GM23248 (cell line): ENCODE data around the gene ADAMTSL2. TPM values are rescaled to one million over a fixed set of nuclear protein-coding genes. Genes with fewer than 3 reads are reported as not detected.

Experiments
- DNase-seq: peaks from one replicate; pipeline ENCODE4 v3.0.0-alpha.2; 2015
- H2AFZ ChIP-seq: fragments of 200-600 bp; sonication (generic); 2 replicates; pipeline ENCODE4 v1.6.1; 2016; ENCODE audit warnings: antibody characterized with exemption
- H3F3A ChIP-seq: fragments of 200-600 bp; sonication (generic); 2 replicates; pipeline ENCODE4 v1.6.1; 2016; ENCODE audit warnings: mild to moderate bottlenecking, antibody characterized with exemption, mixed run types; ENCODE audit not compliant: insufficient read depth
- H3K27ac ChIP-seq: fragments of 200-600 bp; sonication (generic); 2 replicates; pipeline ENCODE4 v1.5.1; 2016; ENCODE audit warnings: mild to moderate bottlenecking
- H3K27me3 ChIP-seq: fragments of 200-600 bp; sonication (generic); replicated peaks from 2 replicates; pipeline ENCODE4 v1.6.1; 2016; ENCODE audit warnings: mild to moderate bottlenecking; ENCODE audit not compliant: insufficient read depth
- H3K36me3 ChIP-seq: fragments of 200-600 bp; sonication (generic); 2 replicates; pipeline ENCODE4 v1.6.1; 2016; ENCODE audit warnings: low read depth, mild to moderate bottlenecking
- H3K4me1 ChIP-seq: fragments of 200-600 bp; sonication (generic); 2 replicates; pipeline ENCODE4 v1.6.1; 2016; ENCODE audit warnings: mild to moderate bottlenecking; ENCODE audit not compliant: insufficient read depth
- H3K4me2 ChIP-seq: fragments of 200-600 bp; sonication (generic); one replicate; pipeline ENCODE4 v1.6.1; 2016; ENCODE audit warnings: mild to moderate bottlenecking; ENCODE audit not compliant: unreplicated experiment
- H3K4me3 ChIP-seq: fragments of 200-600 bp; sonication (generic); 2 replicates; pipeline ENCODE4 v1.5.1; 2016; ENCODE audit warnings: mild to moderate bottlenecking
- H3K79me2 ChIP-seq: fragments of 200-600 bp; sonication (generic); 2 replicates; pipeline ENCODE4 v1.6.1; 2016; ENCODE audit warnings: mild to moderate bottlenecking; ENCODE audit not compliant: insufficient read depth
- H3K9ac ChIP-seq: fragments of 200-600 bp; sonication (generic); 2 replicates; pipeline ENCODE4 v1.6.1; 2016; ENCODE audit warnings: mild to moderate bottlenecking
- H3K9me2 ChIP-seq: fragments of 200-600 bp; sonication (generic); 2 replicates; pipeline ENCODE4 v1.6.1; 2016; ENCODE audit warnings: mixed run types, mild to moderate bottlenecking, moderate library complexity; ENCODE audit not compliant: insufficient read depth
- H3K9me3 ChIP-seq: fragments of 200-600 bp; sonication (generic); one replicate; pipeline ENCODE4 v1.6.1; 2017; ENCODE audit warnings: low read depth
- H4K20me1 ChIP-seq: fragments of 200-600 bp; sonication (generic); 2 replicates; pipeline ENCODE4 v1.6.0; 2016; ENCODE audit not compliant: insufficient read depth
- EZH2 ChIP-seq: fragments of 200-600 bp; sonication (generic); IDR thresholded peaks from 2 replicates; pipeline ENCODE4 v1.6.1; 2018; ENCODE audit warnings: antibody characterized with exemption, mild to moderate bottlenecking; ENCODE audit not compliant: insufficient read depth, poor library complexity, severe bottlenecking
- EZH2phosphoT487 ChIP-seq: fragments of 200-600 bp; sonication (generic); IDR thresholded peaks from 2 replicates; pipeline ENCODE4 v1.6.1; 2018; ENCODE audit warnings: antibody characterized with exemption, moderate library complexity, mild to moderate bottlenecking, low read depth; ENCODE audit not compliant: insufficient read depth
- WGBS, 2 experiments: methylation state at CpG; one replicate each; pipeline ENCODE4 v1.1.6; 2015 to 2017; ENCODE audit warnings: low lambda C conversion rate in 2 of 2, low coverage in 1 of 2; ENCODE audit errors: missing lambda C conversion rate in 2 of 2; 5-methylcytosine and 5-hydroxymethylcytosine counted together
- in situ Hi-C: fragments of 300-500 bp; cut with MboI; formaldehyde crosslinking; loops from 2 replicates; pipeline ENCODE4 v1.15.0; 2020
- polyA plus RNA-seq: library from polyadenylated mRNA; unstranded; fragments of >200 nt; fragmentation: Nextera tagmentation; extraction: Ambion mirVana; gene quantifications from 2 replicates; pipeline ENCODE4 v1.2.1, GENCODE V29; 2016
- total RNA-seq: library from RNA; depleted of rRNA; stranded (reverse); fragments of >200 nt; shearing (Covaris generic); gene quantifications from 2 replicates; pipeline ENCODE4 v1.2.3, GENCODE V29; 2014

ADAMTSL2 gene
- total and polyA plus RNA-seq, 2 experiments from 2014 or later, result 0.11 TPM; not detected in 1

DNA sequence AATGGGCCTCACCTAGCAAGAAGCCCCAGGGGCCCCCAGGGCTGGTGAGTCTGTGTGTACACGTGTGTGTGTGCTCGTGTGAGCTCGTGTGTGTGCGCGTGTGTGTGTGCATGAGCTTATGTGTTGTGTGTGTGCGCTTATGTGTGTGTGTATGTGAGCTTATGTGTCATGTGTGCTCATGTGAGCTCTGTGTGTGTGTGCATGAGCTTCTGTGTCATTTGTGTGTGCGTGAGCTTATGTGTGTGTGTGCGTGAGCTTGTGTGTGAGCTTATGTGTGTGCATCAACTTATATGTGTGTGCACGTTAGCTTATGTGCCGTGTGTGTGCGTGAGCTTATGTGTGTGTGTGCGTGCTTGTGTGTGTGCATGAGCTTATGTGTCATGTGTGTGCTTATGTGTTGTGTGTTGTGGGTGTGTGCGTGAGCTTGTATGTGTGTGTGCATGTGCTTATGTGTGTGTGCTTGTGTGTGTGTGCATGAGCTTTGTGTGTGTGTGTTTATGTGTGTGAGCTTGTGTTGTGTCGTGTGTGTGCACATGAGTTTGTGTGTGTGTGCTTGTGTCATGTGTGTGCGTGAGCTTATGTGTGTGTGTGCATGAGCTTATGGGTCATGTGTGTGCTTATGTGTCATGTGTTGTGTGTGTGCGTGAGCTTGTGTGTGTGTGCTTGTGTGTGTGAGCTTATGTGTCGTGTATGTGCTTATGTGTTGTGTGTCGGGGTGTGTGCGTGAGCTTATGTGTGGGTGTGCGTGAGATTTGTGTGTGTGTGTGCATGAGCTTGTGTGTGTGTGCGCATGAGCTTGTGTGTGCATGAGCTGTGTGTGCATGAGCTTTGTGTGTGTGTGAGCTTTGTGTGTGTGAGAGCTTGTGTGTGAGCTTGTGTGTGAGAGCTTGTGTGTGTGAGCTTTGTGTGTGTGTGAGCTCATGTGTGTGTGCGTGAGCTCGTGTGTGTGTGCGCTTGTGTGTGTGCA is 38.9 kb upstream of the ADAMTSL2 start:
- H3K4me2 ChIP-seq, result no peak overlapping the region
- H3K79me2 ChIP-seq, result no peaks in the 10 kb centered on the region
- WGBS, 2 experiments, result 77 to 82% methylated on average over 19 to 24 of the region's 24 CpGs
- in situ Hi-C loops, result loop anchor here (25.0 kb wide), 1 partner anchor 458 kb away; the partner anchor contains the start of gene GTF3C5
- no peak for DNase-seq
- H3K9me3 ChIP-seq, result no peaks in the 10 kb centered on the region
- no peaks in the 10 kb centered on the region for H3K36me3 ChIP-seq
- H4K20me1 ChIP-seq, result no peaks in the 10 kb centered on the region
- no peak for TF ChIP-seq EZH2
- TF ChIP-seq EZH2phosphoT487, result no peak
- H3K4me3 ChIP-seq, result no peak overlapping the region
- H3K27me3 ChIP-seq, result peaks cover 8% of the 10 kb centered on the region
- no peak overlapping the region for H3K9ac ChIP-seq
- H3K9me2 ChIP-seq, result no peaks in the 10 kb centered on the region
- H2AFZ ChIP-seq, result no peak overlapping the region
- no peaks in the 10 kb centered on the region for H3F3A ChIP-seq
- no peaks in the 10 kb centered on the region for H3K4me1 ChIP-seq
- H3K27ac ChIP-seq, result no peak overlapping the region

DNA sequence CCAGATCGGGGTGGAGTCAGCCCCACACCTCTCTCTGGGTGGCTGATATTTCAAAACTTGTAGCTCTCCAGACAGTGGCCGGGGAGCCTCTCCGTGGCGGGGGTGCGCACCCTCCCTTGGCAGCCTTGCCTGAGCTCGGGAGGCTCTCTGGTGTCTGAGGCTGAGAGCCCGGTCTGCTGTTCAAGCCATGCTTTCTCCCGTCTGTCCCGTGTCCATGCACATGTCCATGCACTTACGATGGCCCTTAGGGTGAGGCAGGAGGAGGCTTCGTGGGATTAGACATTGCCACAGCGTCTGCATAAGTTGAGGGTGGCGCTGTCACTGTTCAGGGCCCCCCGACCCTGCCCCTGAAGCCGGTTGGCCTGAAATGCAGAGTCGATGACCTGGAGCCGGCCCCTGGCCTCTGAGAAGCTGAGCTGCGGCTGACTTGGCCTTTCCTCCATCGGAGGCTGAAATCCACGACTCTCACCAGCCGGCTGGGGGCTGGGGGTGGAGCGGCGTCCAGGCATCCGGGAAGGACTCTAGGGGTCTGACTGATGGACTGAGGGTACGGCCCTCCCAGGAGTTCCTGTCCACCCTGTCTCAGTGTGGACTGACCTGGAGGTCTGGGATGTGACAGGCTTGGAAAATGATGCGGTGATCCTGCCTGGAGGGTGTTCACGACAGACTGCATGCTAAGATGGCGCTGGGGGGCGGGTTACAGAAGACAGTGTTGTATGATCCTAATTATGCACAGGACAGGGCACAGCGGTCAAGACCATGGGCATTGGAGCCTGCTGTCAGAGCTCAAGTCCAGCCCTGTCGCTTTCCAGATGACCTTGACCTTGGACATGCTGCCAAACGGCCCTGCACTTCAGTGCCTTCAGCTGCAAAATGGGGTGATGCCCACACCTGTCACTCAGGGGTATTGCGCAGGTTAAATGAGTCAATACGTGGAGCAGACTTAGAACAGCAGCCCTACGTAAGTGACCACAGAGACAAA is 37.4 kb upstream of the ADAMTSL2 start:
- Histone ChIP-seq H3K4me3 (no peak overlapping the region), H3K79me2 (no peaks in the 10 kb centered on the region), H3K4me2 (no peak overlapping the region), H4K20me1 (no peaks in the 10 kb centered on the region), H3K36me3 (no peaks in the 10 kb centered on the region), H3K27me3 (peaks cover 6% of the 10 kb centered on the region), H3K9me2 (no peaks in the 10 kb centered on the region), H3K4me1 (no peaks in the 10 kb centered on the region), H3F3A (no peaks in the 10 kb centered on the region), H2AFZ (no peak overlapping the region), H3K27ac (no peak overlapping the region), H3K9ac (no peak overlapping the region), H3K9me3 (peaks cover 1% of the 10 kb centered on the region)
- in situ Hi-C loops, result loop anchor here (25.0 kb wide), 1 partner anchor 460 kb away; the partner anchor contains the start of gene GTF3C5
- DNase-seq, result no peak
- TF ChIP-seq EZH2 (no peak), EZH2phosphoT487 (no peak)
- 54 to 55% methylated on average over 31 to 35 of the region's 35 CpGs for WGBS, 2 experiments

DNA sequence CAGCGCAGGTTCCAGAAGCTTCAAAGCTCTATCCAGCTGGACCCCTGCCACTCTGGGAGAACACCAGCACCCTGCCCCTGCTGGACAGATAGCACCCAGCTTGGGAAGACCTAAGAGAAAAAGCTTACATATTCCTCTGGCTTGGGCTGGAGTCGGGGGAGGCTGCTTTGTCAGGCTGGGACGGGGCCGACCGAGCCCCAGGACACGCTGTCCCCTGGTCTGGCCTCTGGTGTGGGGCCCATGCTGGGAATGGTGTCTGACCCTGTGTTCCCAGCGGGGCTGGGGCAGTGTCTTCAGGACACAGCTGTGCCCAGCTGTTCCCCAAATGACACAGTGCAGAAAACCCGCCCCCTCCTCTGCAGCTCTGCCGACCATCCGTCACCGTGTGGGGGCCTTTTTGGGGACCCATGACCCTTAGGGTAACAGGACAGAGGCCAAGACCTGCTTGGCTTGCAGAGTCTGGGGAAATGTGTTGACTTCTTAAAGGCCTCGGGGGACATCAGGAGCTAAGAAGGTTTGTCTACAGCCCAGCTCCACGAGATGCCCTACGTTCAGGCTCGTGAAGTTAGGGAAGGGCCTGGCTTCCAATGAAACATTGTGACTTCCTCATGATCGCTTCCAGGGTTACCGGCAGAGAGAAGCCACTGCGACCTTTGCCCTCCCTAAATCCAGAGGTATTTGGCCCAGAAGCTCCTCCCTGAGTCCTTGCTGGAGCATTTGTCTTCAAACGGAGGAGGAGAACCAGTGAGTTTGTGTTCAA is 35.2 kb upstream of the ADAMTSL2 start:
- Histone ChIP-seq H3K27me3 (peaks cover 6% of the 10 kb centered on the region), H3K4me2 (no peak overlapping the region), H3K4me3 (no peak overlapping the region), H3K9me2 (no peaks in the 10 kb centered on the region), H2AFZ (no peak overlapping the region), H3K9me3 (peaks cover 4% of the 10 kb centered on the region), H3K27ac (no peak overlapping the region), H3F3A (no peaks in the 10 kb centered on the region), H3K9ac (no peak overlapping the region), H3K4me1 (no peaks in the 10 kb centered on the region), H3K36me3 (no peaks in the 10 kb centered on the region), H3K79me2 (no peaks in the 10 kb centered on the region), H4K20me1 (no peaks in the 10 kb centered on the region)
- in situ Hi-C loops, result loop anchor here (25.0 kb wide), 1 partner anchor 462 kb away; the partner anchor contains the start of gene GTF3C5
- no peak for DNase-seq
- no peak for TF ChIP-seq EZH2phosphoT487
- TF ChIP-seq EZH2, result no peak
- 69% methylated on average over 19 of the region's 19 CpGs for WGBS, 2 experiments
